Stimulated activated naive CD4-positive, alpha-beta T cell (primary cell): ENCODE data around the gene NPY5R.

Experiments used
- DNase-seq, 6 experiments: peaks; one replicate each; lab custom pipeline; 2025; lab: John Stamatoyannopoulos, UW

The NPY5R gene

DNA sequence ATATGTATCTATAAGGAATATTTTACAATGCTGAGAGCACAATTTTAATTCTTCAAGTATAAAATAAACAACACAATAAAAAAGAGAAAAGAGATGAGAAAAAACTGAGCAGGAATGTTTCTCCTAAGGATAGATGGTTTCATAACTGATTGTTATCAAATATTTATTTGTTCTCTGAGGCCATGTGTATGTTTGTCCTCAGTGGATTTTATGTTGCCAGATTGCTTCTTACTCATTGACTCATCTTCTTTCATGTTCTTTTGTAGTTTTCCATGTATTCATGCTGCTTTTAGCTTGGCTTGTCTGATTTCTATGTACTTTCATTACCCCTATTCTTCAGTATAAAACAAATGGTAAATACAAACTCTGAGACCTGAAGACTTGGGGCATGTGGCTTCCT is 41.2 kb downstream of the NPY5R start:
- DNase-seq, result no peak

DNA sequence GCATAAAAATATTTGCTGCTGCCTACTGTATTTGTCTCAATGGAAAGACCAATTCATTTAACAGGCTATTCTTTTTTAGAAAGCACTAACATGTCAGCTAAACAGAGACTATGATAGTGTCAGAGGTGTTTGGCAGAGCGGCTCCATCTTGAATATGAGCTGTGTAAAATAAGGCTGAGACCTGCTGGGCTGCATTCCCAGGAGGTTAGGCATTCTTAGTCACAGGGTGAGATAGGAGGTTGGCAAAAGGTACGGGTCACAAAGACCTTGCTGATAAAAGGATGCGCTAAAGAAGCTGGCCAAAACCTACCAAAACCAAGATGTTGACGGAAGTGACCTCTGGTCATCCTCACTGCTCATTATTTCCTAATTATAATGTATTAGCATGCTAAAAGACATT is 41.8 kb downstream of the NPY5R start:
- DNase-seq, result no peak

DNA sequence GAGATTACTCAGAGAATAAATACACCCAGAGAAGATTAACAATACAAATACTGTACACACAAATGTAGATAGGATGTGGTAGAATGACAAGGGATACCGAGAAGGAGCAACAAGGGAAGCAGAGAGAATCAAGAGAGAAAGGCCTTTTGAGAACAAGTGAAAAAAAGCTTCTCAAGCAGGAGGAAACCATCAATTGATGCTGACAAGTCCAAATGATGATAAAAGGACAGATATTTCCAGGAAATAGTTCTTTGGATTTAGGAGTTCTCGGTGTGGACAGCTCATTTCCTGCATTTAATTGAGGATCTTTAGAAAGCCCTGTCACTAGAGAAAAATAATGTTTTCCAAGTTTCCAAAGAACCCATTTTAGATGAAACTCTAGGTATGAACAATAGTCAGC is 48.1 kb downstream of the NPY5R start:
- DNase-seq, result no peak

DNA sequence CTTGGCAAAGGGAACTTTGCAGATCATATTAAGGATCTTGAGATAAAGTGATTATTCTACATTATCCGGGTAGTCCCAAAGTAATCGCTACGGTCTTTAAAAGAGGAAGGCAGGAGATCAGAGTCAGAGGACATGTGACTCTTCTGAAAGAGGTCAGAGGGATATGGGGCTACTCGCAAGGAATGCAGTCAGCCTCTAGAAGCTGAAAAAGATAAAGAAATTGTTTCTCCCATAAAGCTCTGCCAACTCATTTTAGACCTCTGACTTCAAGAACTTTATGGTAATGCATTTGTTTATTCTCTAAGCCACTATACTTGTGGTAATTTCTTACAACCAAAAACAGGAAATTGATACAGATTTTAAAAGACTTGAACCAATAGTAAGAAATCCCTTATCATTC is 48.6 kb downstream of the NPY5R start:
- no peak for DNase-seq

DNA sequence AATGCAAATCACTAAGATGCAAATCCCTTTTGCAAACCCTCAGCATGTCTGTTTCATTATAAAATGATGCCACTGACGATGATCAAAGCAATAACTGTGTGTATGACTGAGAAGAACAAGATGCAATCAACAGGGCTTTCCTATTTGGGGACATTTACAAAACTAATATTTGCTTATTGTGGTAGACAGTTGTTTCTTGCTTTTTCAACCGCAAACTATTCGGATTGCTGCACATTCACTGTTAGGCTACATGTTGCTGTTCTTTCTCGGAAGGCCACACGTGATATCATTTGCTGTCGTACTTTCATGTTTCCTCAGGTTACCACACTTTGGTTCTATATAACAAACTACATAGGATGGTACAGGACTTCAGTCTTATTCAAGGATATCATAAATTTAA is 49.8 kb downstream of the NPY5R start:
- no peak for DNase-seq

DNA sequence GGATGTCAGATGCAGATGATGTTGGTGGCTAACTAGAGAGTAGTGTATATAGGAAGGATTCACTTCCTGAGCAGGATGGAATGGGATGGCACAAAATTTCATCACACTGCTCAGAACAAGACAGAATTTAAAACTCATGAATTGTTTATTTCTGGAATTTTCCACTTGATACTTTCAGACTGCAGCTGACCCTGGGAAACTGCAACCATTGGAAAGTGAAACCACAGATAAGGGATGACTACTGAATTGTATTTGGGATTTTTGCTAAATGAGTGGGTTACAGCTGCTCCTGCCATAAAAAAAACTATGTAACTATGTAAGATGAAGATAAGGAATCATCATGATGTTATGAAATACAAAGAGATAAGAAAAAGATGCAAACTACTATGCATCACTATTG is 51.4 kb downstream of the NPY5R start:
- DNase-seq, result no peak

DNA sequence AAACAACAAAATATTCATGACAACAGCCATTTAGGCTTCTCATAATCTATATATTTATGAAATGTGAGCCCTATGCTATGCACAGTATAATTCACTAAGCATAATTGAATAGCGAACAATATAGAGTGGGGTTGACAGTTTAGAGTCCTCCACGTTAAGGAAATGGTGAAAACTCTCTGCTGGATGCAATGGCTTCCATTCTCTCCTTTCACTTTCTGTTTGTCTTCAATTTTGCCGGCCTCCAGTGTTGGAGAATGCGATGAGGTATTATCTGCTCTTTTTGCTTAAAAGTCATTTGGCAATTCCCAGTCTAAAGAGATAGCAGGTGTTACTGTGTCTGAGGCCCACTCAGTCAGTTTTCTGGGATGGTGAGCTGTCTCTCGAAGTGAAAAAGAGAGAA is 52.1 kb downstream of the NPY5R start:
- no peak for DNase-seq

DNA sequence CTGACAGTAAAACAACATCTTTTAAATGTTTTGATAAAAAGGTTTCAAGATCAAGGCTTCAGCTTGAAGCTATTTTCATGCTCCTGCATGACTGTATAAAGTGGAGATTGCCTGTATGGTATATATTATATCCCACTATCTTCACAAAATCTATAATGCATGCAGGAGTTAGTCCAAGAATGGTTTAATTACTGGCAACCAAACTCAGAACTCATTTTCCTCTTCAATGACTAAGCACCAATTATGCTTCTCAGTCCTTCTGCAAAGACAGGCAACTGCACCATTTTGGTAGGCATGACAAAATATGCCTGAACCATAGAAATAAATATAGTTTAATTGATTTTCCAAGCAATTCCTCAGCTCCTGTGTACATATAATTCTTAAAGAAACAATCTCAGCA is 54.5 kb downstream of the NPY5R start:
- DNase-seq, result no peak

DNA sequence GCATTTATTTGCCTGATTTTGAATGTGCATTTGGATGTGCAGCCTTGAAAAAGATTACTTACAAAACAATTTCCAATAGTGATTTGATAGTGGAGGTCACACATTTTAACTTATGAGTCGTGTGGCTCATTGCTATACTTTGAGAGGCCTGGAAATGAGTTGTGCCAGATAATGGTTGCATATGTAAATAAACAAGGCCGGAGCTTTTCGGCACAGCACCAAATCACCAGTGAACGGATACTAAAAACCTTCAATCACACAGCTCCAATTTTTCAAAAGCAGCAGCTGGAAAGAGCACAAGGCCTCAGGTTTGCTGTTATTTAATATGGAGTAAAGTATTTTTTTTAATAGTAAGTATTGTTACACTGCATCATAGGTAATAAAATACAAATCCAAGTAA is 57.2 kb downstream of the NPY5R start:
- no peak for DNase-seq
